ENCODE results near the gene GDPD3. TPM values are rescaled to one million over a fixed set of nuclear protein-coding genes. Genes with fewer than 3 reads are reported as not detected.
"Not testable (repeated sequence)": the region's sequence is repeated elsewhere in the genome, so short reads cannot be mapped to it uniquely, and the experiment has no call there.

The GDPD3 gene
- not detected for total RNA-seq (ENCODE audit: insufficient read depth, low replicate concordance)

DNA sequence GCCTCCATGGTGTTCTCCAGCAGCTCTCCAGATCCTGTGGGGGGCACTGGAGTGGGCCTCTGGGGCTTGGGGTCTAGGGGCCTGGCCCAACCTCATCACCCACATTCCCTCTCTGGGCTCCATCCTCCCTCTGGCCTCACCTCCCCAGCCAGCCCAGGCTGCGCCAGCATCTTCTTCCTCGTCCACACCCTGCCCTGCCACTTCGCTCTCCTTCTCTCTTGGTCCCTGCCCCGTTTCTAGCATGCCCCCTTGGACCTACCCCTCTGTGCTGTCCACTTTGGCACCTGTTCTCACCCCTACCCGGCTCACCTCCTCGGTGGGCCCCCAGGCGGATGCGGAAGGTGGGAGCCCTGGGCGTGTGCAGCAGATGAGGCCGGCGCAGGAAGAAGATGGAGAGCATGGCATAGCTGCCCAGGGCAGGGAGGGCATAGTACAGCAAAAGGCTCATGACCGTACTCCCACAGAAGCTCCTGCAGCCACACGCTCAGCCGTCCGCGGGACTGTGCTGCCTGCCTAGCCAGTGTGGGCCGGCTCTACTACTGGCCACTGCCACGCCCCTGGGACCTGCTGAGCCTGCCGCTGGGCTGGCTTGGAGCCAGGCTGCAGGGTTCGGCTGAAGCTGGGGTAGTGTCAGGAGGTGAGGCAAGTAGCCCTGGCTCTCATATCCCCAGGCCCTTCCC is at the start of gene GDPD3:
TSS of gene GDPD3 (minus strand) at position 507 of the 680 bp plus-strand sequence. CDS start at position 448, 59 bp downstream.
- no peak for DNase-seq (ENCODE audit: low spot score)

GRCh38 chr16:30157214-30157613 is 43.9 kb upstream of the GDPD3 start:
- DNase-seq (ENCODE audit: low spot score), result no peak

DNA sequence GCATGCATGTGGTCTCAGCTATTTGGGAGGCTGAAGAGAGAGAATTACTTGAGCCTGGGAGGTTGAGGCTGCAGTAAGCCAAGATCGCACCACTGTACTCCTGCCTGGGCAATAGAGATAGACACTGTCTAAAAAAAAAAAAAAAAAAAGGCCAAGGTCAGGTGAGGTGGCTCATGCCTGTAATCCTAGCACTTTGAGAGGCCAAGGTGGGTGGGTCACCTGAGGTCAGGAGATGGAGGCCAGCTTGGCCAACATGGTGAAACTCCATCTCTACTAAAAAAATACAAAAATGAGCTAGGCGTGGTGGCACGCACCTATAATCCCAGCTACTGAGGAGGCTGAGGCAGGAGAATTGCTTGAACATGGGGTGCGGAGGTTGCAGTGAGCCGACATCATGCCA is 41.9 kb upstream of the GDPD3 start:
- DNase-seq (ENCODE audit: low spot score), result no peak

GRCh38 chr16:30152517-30152916 is 39.2 kb upstream of the GDPD3 start:
- DNase-seq (ENCODE audit: low spot score), result no peak

DNA sequence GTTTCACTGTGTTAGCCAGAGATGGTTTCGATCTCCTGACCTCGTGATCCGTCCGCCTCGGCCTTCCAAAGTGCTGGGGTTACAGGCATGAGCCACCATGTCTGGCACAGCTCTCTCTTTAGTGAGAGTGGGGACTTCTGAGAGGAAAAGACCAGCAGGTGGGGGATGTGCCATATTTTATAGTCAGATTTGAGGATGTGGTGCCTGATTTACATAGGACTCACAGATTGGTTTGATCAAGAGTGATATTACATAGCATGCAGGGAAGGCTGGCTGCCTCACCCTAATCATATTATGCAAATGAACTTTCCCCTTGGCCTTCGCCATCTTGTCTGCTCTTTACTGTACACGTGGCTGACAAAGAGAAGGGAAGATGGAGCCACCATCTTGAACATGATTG is 37.8 kb upstream of the GDPD3 start:
- no peak for DNase-seq (ENCODE audit: low spot score)

GRCh38 chr16:30149250-30149930 is 36.1 kb upstream of the GDPD3 start:
- DNase-seq (ENCODE audit: low spot score), result no peak

GRCh38 chr16:30147843-30148510 is 34.6 kb upstream of the GDPD3 start:
- DNase-seq (ENCODE audit: low spot score), result no peak

DNA sequence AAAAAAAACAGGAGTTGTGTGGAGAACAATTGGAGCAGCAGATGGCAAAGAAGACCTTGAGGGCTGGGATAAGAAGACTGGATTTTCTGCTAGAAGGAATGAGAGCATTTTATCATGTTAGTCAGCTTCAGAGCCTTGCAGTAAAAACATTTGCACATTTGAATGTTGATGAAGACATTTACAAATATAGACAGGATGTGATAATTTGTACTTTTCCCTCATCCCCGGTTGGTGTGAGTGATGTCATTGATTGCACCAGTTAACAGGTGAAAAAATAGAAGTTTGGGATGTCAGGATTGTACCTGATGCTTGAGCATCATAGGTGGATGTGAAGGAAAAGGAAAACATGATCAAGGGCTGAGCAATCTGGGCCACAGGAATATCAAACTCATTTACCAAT is 32.3 kb upstream of the GDPD3 start:
- no peak for DNase-seq (ENCODE audit: low spot score)

DNA sequence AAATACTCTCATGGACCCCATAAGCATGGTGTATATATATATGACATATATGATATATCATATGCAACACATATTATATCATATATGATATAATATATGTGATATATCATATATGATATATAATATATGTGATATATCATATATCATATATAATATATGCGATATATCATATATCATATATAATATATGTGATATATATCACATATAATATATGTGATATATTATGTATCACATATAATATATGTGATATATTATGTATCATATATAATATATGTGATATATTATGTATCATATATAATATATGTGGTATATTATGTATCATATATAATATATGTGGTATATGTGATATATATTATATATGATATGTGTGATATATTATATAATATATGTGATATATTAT is 31.6 kb upstream of the GDPD3 start:
- no peak for DNase-seq (ENCODE audit: low spot score)

DNA sequence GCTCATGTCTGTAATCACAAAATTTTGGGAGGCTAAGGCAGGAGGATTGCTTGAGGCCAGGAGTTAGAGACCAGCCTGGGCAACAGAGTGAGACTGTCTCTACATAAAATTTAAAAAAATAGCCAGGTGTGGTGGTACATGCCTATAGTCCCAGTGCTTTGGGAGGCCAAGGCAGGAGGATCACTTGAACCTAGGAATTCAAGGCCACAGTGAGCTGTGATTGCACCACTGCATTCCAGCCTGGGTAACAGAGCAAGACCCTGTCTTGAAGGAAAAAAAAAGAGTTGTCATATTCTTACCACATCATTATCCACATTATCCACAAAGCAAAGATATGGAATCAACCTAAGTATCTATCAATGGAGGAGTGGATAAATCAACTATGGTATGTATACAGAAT is 30.7 kb upstream of the GDPD3 start:
- DNase-seq (ENCODE audit: low spot score), result no peak

DNA sequence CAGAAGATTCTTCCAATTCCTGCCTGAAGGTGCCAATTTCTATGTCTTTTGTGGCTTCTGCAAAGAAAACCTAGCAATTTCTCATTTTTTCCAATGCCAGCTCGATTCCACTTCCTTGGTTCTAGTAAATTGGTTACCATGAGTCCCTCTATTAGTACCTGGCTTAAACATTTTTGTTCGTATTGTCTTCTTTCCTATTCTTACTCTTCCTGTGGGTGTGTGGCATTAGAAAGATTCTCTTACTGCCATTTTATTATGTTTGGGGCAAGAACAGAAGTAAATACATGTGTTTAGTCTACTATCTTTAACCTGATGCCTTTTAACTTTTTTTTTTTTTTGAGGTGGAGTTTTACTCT is 30.0 kb upstream of the GDPD3 start:
- DNase-seq (ENCODE audit: low spot score), result no peak

- no peak for DNase-seq (ENCODE audit: low spot score)
Measured at GRCh38 chr16:30142672-30143346, 29.5 kb upstream of the GDPD3 start.

DNA sequence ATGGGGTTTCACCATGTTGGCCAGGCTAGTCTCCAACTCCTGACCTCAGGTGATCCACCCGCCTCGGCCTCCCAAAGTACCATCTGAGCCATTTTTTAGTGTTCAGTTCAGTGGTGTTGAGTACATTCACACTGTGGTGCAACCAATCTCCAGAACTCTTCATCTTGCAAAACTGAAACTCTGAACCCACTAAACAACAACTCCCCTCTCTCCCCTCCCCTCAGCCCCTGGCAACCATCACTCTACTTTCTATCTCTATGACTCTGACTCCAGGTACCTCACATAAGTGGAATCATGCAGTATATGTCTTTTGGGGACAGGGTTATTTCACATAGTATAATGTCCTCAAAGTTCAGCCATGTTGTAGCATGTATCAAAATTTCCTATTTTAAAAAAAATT is 28.4 kb upstream of the GDPD3 start:
- DNase-seq (ENCODE audit: low spot score), result no peak

DNA sequence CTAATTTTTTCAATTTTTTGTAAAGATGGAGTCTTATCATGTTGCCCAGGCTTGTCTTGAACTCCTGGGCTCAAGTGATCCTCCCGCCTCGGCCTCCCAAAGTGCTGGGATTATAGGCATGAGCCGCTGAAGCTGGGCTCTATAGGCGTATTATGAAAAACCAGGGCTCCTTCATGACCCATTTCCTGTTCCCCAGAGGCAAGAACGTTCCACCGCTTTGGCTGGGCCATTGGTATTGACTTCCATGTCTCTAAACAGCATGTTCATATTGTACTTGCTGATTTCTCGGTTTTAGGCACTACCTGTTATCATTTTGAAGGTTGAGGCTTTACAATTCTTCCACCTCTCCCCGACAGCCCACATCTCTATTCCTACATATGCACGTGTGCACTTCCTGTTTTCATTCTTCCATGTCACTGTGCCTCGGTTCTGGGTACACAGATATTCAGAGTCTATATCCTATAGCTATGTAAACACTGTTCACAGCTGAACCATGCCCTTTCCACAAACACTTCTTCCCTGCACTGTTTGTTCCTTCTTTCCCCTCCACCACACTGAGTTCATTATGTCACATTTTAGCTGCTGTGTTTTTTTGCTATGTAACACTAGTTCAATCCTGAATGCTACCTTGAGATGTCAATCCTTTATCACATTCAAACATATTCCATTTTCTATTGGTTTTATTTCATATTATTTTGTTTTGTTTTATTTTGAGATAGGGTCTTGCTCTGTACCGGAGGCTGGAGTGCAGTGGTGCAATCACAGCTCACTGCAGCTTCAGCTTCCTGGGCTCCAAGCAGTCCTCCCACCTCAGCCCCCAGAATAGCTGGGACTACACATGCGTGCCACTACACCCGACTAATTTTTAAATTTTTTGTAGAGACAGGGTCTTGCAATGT is 26.5 kb upstream of the GDPD3 start:
- DNase-seq (ENCODE audit: low spot score), result no peak

GRCh38 chr16:30137897-30138296 is 24.6 kb upstream of the GDPD3 start:
- DNase-seq (ENCODE audit: low spot score), result no peak

DNA sequence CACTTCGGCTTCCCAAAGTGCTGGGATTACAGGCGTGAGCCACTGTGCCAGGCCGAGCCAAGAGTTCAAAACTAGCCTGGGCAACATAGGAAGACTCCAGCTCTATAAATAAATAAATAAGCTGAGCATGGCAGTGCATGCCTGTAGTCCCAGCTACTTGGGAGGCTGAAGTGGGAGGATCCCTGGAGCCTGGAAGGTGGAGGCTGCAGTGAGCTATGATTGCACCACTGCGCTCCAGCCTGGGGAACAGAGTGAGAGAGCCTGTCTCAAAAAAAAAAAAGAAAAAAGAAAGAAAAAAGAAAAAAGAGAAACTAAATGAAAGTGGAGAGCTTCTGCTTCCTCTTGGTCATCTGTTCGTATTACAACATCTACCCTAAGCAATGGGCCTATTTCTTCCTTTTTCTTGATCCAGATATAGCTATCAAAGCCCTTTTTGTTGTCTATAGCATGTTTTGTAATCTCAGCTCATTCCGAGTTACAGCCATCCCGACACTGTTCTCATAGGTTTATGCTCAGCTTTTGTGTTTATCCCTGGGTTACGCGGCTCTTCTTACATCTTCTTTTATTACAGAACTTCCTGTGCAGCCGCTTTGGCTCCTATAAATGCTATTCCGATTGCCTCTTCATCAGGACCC is 23.8 kb upstream of the GDPD3 start:
- peak; percentile 49 for DNase-seq (ENCODE audit: low spot score)

DNA sequence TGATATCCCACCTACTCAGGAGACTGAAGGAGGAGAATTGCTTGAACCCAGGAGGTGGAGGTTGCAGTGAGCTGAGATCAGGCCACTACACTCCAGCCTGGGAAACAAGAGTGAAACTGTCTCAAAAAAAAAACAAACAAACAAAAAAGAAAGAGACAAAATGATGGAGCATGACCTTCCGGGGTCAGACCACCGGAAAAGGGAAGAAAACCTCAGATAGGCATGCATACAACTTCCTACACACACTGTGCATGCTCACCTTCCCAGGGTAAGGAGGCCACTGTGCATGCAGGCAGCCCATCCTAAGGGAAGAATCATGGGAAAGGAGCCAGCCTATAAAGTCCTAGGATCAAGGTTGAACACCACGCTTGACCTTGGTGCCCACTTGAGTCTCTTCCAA is 19.3 kb upstream of the GDPD3 start:
- no peak for DNase-seq (ENCODE audit: low spot score)

DNA sequence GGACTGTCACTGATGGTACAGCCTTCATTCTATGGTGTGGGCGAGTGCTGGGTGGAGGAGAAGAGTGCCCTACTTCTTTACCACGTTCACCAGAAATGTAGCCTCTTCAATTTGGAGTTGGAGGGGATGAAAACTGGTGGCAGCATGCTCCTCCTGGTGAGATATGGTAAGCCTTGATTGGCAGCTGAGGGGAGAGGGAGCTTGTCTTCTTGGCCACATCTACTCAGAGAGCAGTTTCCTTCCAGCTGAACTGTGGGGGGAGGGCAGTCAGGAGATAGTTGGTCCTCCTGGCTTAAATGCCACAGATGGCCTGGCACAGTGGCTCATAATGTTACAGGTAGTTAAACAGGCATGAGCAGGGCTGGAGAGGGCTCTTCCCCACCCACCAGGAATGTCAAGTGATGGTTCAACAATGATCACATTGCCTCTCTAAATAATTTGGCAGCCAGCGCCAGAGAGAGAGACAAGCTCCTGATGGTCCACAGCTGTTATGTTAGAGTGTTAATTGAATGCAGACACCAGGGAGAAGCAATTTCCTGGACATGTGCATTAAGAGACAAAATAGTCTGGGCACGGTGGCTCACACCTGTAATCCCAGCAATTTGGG is 18.6 kb upstream of the GDPD3 start:
- DNase-seq (ENCODE audit: low spot score), result no peak

- no peak for DNase-seq (ENCODE audit: low spot score)
Measured at GRCh38 chr16:30127993-30128392, 14.7 kb upstream of the GDPD3 start.

DNA sequence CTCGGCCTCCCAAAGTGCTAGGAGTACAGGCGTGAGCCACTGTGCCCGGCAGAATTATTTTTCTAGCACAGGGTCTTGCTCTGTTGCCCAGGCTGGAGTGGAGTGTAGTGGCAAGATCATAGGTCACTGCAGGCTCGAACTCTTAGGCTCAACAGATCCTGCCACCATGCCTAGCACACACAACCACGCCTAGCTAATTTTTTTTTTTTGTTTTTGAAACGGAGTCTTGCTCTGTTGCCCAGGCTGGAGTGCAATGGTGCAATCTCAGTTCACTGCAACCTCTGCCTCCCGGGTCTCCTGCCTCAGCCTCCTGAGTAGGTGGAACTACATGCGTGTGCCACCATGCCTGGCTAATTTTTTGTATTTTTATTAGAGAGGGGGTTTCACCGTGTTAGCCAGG is 12.4 kb upstream of the GDPD3 start:
- not testable (repeated sequence) for DNase-seq (ENCODE audit: low spot score)

Measured in umbilical cord (tissue), 2 donors.